GM23338 (cell line): ENCODE measurements around the gene SLC16A12. TPM values are rescaled to one million over a fixed set of nuclear protein-coding genes. Genes with fewer than 3 reads are reported as not detected.

Experiments
- ATAC-seq: fragments of 200-7000 bp; cut with Tn5 transposase; 3 replicates; pipeline ENCODE4 v1.9.1; 2020
- DNase-seq: peaks from one replicate; pipeline ENCODE4 v3.0.0-alpha.2; 2015; ENCODE audit warnings: low spot score
- H2AFZ ChIP-seq: fragments of 200-600 bp; sonication (generic); 2 replicates; pipeline ENCODE4 v1.8.0; 2016; ENCODE audit warnings: antibody characterized with exemption, mild to moderate bottlenecking, moderate library complexity
- H3F3A ChIP-seq: fragments of 200-600 bp; sonication (generic); replicated peaks from 2 replicates; pipeline ENCODE4 v1.8.0; 2017; ENCODE audit warnings: antibody characterized with exemption, mixed run types, low read depth
- H3K27ac ChIP-seq: fragments of 200-600 bp; sonication (generic); 2 replicates; pipeline ENCODE4 v1.6.1; 2016; ENCODE audit warnings: low read depth
- H3K27me3 ChIP-seq: fragments of 200-600 bp; sonication (generic); 2 replicates; pipeline ENCODE4 v1.8.0; 2016; ENCODE audit warnings: mild to moderate bottlenecking, mixed run types, moderate library complexity; ENCODE audit not compliant: insufficient read depth
- H3K36me3 ChIP-seq: fragments of 200-600 bp; sonication (generic); 2 replicates; pipeline ENCODE4 v1.8.0; 2016; ENCODE audit warnings: mild to moderate bottlenecking; ENCODE audit not compliant: insufficient read depth
- H3K4me1 ChIP-seq: fragments of 200-600 bp; sonication (generic); 2 replicates; pipeline ENCODE4 v1.8.0; 2016; ENCODE audit warnings: mild to moderate bottlenecking, moderate library complexity; ENCODE audit not compliant: insufficient read depth
- H3K4me2 ChIP-seq: fragments of 200-600 bp; sonication (generic); 2 replicates; pipeline ENCODE4 v1.7.1; 2017; ENCODE audit warnings: mixed run types
- H3K4me3 ChIP-seq: fragments of 200-600 bp; sonication (generic); 2 replicates; pipeline ENCODE4 v1.6.1; 2016; ENCODE audit warnings: mixed run types
- H3K79me2 ChIP-seq: fragments of 200-600 bp; sonication (generic); replicated peaks from 2 replicates; pipeline ENCODE4 v1.8.0; 2017; ENCODE audit warnings: mild to moderate bottlenecking; ENCODE audit not compliant: insufficient read depth
- H3K9me2 ChIP-seq: fragments of 200-600 bp; sonication (generic); 2 replicates; pipeline ENCODE4 v1.8.0; 2017; ENCODE audit not compliant: insufficient read depth
- H4K20me1 ChIP-seq: fragments of 200-600 bp; sonication (generic); replicated peaks from 2 replicates; pipeline ENCODE4 v1.8.0; 2017; ENCODE audit warnings: mild to moderate bottlenecking; ENCODE audit not compliant: insufficient read depth
- H3K27ac Mint-ChIP-seq: 2 replicates; pipeline ENCODE4 v1.8.0; 2020; ENCODE audit warnings: inconsistent platforms, mild to moderate bottlenecking, moderate library complexity, mixed read lengths
- H3K27me3 Mint-ChIP-seq: 3 replicates; pipeline ENCODE4 v1.8.0; 2022; ENCODE audit warnings: low read depth, mild to moderate bottlenecking, moderate library complexity, mixed read lengths, inconsistent platforms; ENCODE audit not compliant: insufficient read depth, poor library complexity
- H3K36me3 Mint-ChIP-seq: 3 replicates; pipeline ENCODE4 v1.8.0; 2021; ENCODE audit warnings: low read depth, mild to moderate bottlenecking, inconsistent platforms, moderate library complexity, mixed read lengths
- H3K4me1 Mint-ChIP-seq: 3 replicates; pipeline ENCODE4 v1.8.0; 2020; ENCODE audit warnings: mild to moderate bottlenecking, inconsistent platforms, mixed read lengths
- H3K4me3 Mint-ChIP-seq: 3 replicates; pipeline ENCODE4 v1.8.0; 2021; ENCODE audit warnings: moderate library complexity, mild to moderate bottlenecking, inconsistent platforms, mixed read lengths
- H3K9me3 Mint-ChIP-seq: 3 replicates; pipeline ENCODE4 v1.8.0; 2020; ENCODE audit warnings: moderate library complexity, mild to moderate bottlenecking, inconsistent platforms, mixed read lengths
- CREB1 ChIP-seq: fragments of 250-450 bp; sonication (Bioruptor Pico); IDR thresholded peaks from 2 replicates; pipeline ENCODE4 v1.5.0; 2020; ENCODE audit warnings: low read depth, mild to moderate bottlenecking, moderate library complexity
- CTCF ChIP-seq, 2 experiments: fragments of 200-600 bp in 1 of 2; sonication (generic) in 1 of 2; conservative IDR thresholded peaks; 2 replicates each; pipeline versions ENCODE4 v1.5.1 to v1.6.1; 2016 to 2017; ENCODE audit warnings: antibody characterized with exemption in 2 of 2, low read depth in 2 of 2, mild to moderate bottlenecking in 2 of 2, moderate library complexity in 1 of 2
- EZH2 ChIP-seq: fragments of 200-600 bp; sonication (generic); IDR thresholded peaks from one replicate; pipeline ENCODE4 v1.8.0; 2017; ENCODE audit warnings: antibody characterized with exemption, mild to moderate bottlenecking, low read depth; ENCODE audit not compliant: unreplicated experiment
- JUNB ChIP-seq: IDR thresholded peaks from one replicate; pipeline ENCODE4 v1.6.1; 2016; ENCODE audit warnings: antibody characterized with exemption; ENCODE audit not compliant: unreplicated experiment
- NANOG ChIP-seq: IDR thresholded peaks from 2 replicates; pipeline ENCODE4 v1.6.1; 2016; ENCODE audit warnings: antibody characterized with exemption, borderline replicate concordance
- REST ChIP-seq: IDR thresholded peaks from one replicate; pipeline ENCODE4 v1.6.1; 2018; ENCODE audit warnings: antibody characterized with exemption; ENCODE audit not compliant: unreplicated experiment
- STAT1 ChIP-seq: IDR thresholded peaks from one replicate; pipeline ENCODE4 v1.6.1; 2016; ENCODE audit warnings: antibody characterized with exemption; ENCODE audit not compliant: unreplicated experiment
- ZNF114 ChIP-seq: fragments of 250-450 bp; sonication (Bioruptor Pico); IDR thresholded peaks from 2 replicates; pipeline ENCODE4 v1.5.0; 2020; ENCODE audit warnings: mild to moderate bottlenecking, moderate library complexity
- ZNF462 ChIP-seq: fragments of 250-450 bp; sonication (Bioruptor Pico); IDR thresholded peaks from 2 replicates; pipeline ENCODE4 v1.5.0; 2020; ENCODE audit warnings: mild to moderate bottlenecking, moderate library complexity
- polyA plus RNA-seq: library from polyadenylated mRNA; unstranded; fragments of >200 nt; fragmentation: Nextera tagmentation; extraction: Ambion mirVana; gene quantifications from 2 replicates; pipeline ENCODE4 v1.2.1, GENCODE V29; 2016
- total RNA-seq: library from RNA; depleted of rRNA; stranded (reverse); fragments of >200 nt; shearing (Covaris generic); gene quantifications from 2 replicates; pipeline ENCODE4 v1.2.3, GENCODE V29; 2014

Gene SLC16A12
- total and polyA plus RNA-seq, 2 experiments from 2014 or later: 0.84 to 2.0 TPM

GRCh38 chr10:89534826-89535166 lies 598 bp downstream of the SLC16A12 start:
- Histone ChIP-seq H3K9me2 (no peaks in the 10 kb centered on the region), H3F3A (peaks cover 13% of the 10 kb centered on the region), H3K27ac (no peak overlapping the region), H3K4me3 (peak overlapping the region; percentile 67), H4K20me1 (no peaks in the 10 kb centered on the region), H3K4me2 (peak overlapping the region; percentile 91), H3K36me3 (no peaks in the 10 kb centered on the region), H3K4me1 (peaks cover 45% of the 10 kb centered on the region), H3K79me2 (no peaks in the 10 kb centered on the region), H3K27me3 (peaks cover 65% of the 10 kb centered on the region), H2AFZ (peak overlapping the region; percentile 84)
- DNase-seq (no peak), ATAC-seq (no peak)
- Mint-ChIP-seq H3K36me3 (no peaks in the 10 kb centered on the region), H3K4me3 (peak overlapping the region; percentile 64), H3K27ac (no peak overlapping the region), H3K9me3 (no peaks in the 10 kb centered on the region), H3K4me1 (peaks cover 37% of the 10 kb centered on the region), H3K27me3 (peaks cover 22% of the 10 kb centered on the region)
- no peak for TF ChIP-seq CREB1 (CRISPR knock-in tag)
- no peak for TF ChIP-seq CTCF (conservative IDR thresholded peaks at IDR 0.05; ENCODE audit: low read depth in 2 of 2)

- Mint-ChIP-seq H3K4me1 (peaks cover 32% of the 10 kb centered on the region), H3K4me3 (no peak overlapping the region), H3K9me3 (no peaks in the 10 kb centered on the region), H3K27me3 (peaks cover 21% of the 10 kb centered on the region), H3K36me3 (no peaks in the 10 kb centered on the region), H3K27ac (no peak overlapping the region)
- peaks cover 40% of the 10 kb centered on the region for H3K4me1 ChIP-seq
- DNase-seq: no peak
- peaks cover 13% of the 10 kb centered on the region for H3F3A ChIP-seq
- H3K4me3 ChIP-seq: no peak overlapping the region
- ATAC-seq: no peak
- H3K4me2 ChIP-seq: no peak overlapping the region
- H3K27me3 ChIP-seq: peaks cover 49% of the 10 kb centered on the region
- no peaks in the 10 kb centered on the region for H3K79me2 ChIP-seq
- H3K27ac ChIP-seq: no peak overlapping the region
- H3K9me2 ChIP-seq: no peaks in the 10 kb centered on the region
- H4K20me1 ChIP-seq: no peaks in the 10 kb centered on the region
- H2AFZ ChIP-seq: no peak overlapping the region
- H3K36me3 ChIP-seq: no peaks in the 10 kb centered on the region
- TF ChIP-seq ZNF114: no peak
- no peak for TF ChIP-seq REST
- no peak for TF ChIP-seq STAT1
- TF ChIP-seq EZH2: no peak
- TF ChIP-seq ZNF462: no peak
- TF ChIP-seq JUNB: no peak
- no peak for TF ChIP-seq NANOG
Measured at GRCh38 chr10:89532476-89532875, 2.9 kb downstream of the SLC16A12 start.
